Retina (tissue), 1 donor: Measurements from ENCODE around the gene RPUSD4.
A peak's percentile ranks its signal among the peaks of the same experiment; 100 is the strongest.

Experiments used
- DNase-seq: peaks from one replicate; pipeline ENCODE4 v3.0.0-alpha.2; 2016

RPUSD4 gene

GRCh38 chr11:126181939-126182730, 29.3 kb downstream of the RPUSD4 start:
- no peak for DNase-seq

GRCh38 chr11:126176853-126177470, 34.5 kb downstream of the RPUSD4 start:
- DNase-seq = no peak

GRCh38 chr11:126175393-126175792, 36.1 kb downstream of the RPUSD4 start:
- no peak for DNase-seq

- DNase-seq = no peak
These were observed 36.6 kb downstream of the RPUSD4 start for GRCh38 chr11:126174816-126175215.

GRCh38 chr11:126173257-126173656, 38.2 kb downstream of the RPUSD4 start:
- no peak for DNase-seq

- DNase-seq = no peak
These were observed 38.8 kb downstream of the RPUSD4 start for GRCh38 chr11:126172596-126173038.

- DNase-seq = no peak
These were observed 42.2 kb downstream of the RPUSD4 start for GRCh38 chr11:126169291-126169690.

- no peak for DNase-seq
These were observed 44.0 kb downstream of the RPUSD4 start for GRCh38 chr11:126167488-126167887.

- DNase-seq = no peak
These were observed 45.0 kb downstream of the RPUSD4 start for GRCh38 chr11:126166413-126166812.

- no peak for DNase-seq
These were observed 45.7 kb downstream of the RPUSD4 start for GRCh38 chr11:126165757-126166156.

- peak; percentile 39 for DNase-seq
These were observed 46.1 kb downstream of the RPUSD4 start for GRCh38 chr11:126165311-126165720.

- no peak for DNase-seq
These were observed 46.7 kb downstream of the RPUSD4 start for GRCh38 chr11:126164781-126165180.

GRCh38 chr11:126163779-126164178, 47.7 kb downstream of the RPUSD4 start:
- no peak for DNase-seq

GRCh38 chr11:126163074-126163700, 48.3 kb downstream of the RPUSD4 start:
- DNase-seq = peak; percentile 88

- peak; percentile 38 for DNase-seq
These were observed 49.0 kb downstream of the RPUSD4 start for GRCh38 chr11:126162306-126163030.

GRCh38 chr11:126161023-126161391, 50.4 kb downstream of the RPUSD4 start:
- no peak for DNase-seq

GRCh38 chr11:126160345-126161022, 51.0 kb downstream of the RPUSD4 start:
- peak; percentile 59 for DNase-seq

GRCh38 chr11:126159719-126160344, 51.6 kb downstream of the RPUSD4 start:
- peak; percentile 65 for DNase-seq

- peak; percentile 83 for DNase-seq
These were observed 53.2 kb downstream of the RPUSD4 start for GRCh38 chr11:126158054-126158791.

- peak; percentile 16 for DNase-seq
These were observed 54.0 kb downstream of the RPUSD4 start for GRCh38 chr11:126157326-126158030.

GRCh38 chr11:126156814-126157213, 54.6 kb downstream of the RPUSD4 start:
- no peak for DNase-seq
